Measurements from ENCODE around the gene ALS2CL.

The ALS2CL gene

DNA sequence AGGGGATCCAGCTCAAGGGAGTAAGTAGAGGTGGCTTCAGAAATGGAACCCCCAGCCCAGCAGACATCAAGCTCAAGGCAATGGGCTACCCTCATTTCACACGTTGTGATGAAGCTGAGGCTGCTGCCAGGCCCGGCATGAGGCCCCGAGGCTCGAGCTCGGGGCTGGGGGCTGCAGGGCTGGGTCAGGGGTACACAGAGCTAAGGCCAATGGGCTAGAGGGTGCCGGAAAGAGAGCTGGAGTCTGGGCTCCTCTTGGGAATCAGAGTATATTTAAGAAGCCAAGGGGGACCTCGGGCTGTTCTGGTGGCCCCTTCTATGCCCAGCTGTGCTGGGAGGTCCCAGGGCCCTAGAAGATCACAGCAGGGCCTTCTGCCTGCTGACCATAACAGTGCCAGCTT is 16.8 kb upstream of the ALS2CL start:
- no peak overlapping the region for H3K27ac ChIP-seq
- TF ChIP-seq, protein P1, sequence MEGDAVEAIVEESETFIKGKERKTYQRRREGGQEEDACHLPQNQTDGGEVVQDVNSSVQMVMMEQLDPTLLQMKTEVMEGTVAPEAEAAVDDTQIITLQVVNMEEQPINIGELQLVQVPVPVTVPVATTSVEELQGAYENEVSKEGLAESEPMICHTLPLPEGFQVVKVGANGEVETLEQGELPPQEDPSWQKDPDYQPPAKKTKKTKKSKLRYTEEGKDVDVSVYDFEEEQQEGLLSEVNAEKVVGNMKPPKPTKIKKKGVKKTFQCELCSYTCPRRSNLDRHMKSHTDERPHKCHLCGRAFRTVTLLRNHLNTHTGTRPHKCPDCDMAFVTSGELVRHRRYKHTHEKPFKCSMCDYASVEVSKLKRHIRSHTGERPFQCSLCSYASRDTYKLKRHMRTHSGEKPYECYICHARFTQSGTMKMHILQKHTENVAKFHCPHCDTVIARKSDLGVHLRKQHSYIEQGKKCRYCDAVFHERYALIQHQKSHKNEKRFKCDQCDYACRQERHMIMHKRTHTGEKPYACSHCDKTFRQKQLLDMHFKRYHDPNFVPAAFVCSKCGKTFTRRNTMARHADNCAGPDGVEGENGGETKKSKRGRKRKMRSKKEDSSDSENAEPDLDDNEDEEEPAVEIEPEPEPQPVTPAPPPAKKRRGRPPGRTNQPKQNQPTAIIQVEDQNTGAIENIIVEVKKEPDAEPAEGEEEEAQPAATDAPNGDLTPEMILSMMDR (conservative IDR thresholded peaks at IDR 0.05) = no peak

- no peak overlapping the region for H3K27ac ChIP-seq
- TF ChIP-seq, protein P1 (conservative IDR thresholded peaks at IDR 0.05) = no peak
Measured at GRCh38 chr3:46709721-46710120, 16.2 kb upstream of the ALS2CL start.

- TF ChIP-seq, protein P1 (conservative IDR thresholded peaks at IDR 0.05) = no peak
- no peak overlapping the region for H3K27ac ChIP-seq
Measured at GRCh38 chr3:46709157-46709654, 15.7 kb upstream of the ALS2CL start.

- TF ChIP-seq, protein P1 (conservative IDR thresholded peaks at IDR 0.05) = no peak
- H3K27ac ChIP-seq = no peak overlapping the region
Measured at GRCh38 chr3:46708401-46709156, 15.1 kb upstream of the ALS2CL start.

DNA sequence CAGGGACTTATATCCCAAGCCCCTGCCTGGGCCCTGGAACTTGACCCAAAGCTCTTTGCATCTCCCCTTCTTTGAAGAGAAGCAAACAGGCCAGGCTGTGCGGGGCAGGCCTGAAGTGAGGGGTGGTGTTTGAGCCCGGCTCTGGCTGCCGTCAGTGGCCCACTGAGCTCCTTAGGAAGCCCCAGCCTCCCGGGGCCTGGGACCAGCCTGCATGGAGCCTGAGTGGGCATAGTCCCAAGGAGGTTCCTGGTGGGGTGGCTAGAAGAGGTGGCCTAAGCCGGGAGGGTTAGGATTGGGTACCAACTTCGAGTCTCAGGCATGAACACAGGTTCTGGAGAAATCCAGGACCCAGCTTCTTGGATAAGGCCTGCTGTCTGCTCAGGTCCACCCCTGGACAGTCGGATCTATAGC is 14.1 kb upstream of the ALS2CL start:
- TF ChIP-seq, protein P1 (conservative IDR thresholded peaks at IDR 0.05) = no peak

GRCh38 chr3:46706771-46707582 is 13.5 kb upstream of the ALS2CL start:
- no peak overlapping the region for H3K27ac ChIP-seq
- TF ChIP-seq, protein P1 (conservative IDR thresholded peaks at IDR 0.05) = no peak

More for the DNA sequence above, 14.1 kb upstream of the ALS2CL start:
- no peak overlapping the region for H3K27ac ChIP-seq

Measured in VCaP (cell line).